Measurements from ENCODE around the gene IFTAP.
"Not testable (repeated sequence)": the region's sequence is repeated elsewhere in the genome, so short reads cannot be mapped to it uniquely, and the experiment has no call there.

Gene IFTAP

DNA sequence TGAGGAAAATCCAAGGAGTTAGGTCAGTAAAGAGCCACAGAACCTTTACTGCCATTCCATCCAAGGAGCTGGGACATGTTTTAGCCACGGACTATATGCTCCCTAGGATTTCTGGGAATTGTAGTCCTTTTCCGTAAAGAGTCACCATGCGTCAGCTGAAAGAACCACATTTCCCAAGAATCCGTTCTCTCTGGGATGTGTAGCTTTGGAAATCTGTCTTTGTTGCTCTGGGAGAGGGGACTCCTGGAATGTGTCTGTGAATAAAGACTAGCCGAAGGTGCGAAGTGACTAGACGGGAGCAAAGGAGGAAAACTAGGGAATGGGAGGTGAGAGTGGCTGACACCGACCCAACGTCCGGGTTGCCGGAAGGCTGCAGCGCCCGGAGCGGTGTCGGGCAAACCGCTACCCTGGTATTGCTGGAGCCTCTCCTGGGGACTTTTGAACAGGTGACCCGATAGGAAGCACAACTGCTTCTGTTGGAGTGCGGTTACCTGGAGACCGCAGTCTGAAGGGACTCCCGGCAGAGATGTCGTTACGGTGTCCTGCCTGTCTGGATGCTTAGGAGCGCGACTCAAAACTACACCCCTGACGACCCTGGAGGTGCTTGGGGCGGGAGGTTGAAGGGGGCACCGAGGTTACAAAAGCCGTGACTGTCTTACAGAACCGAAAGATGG lies at the start of gene IFTAP:
Gene IFTAP, plus strand, starts transcription at position 187 of the 674 bp plus-strand sequence. CDS start 15,602 bp downstream, outside the sequence.
- DNase-seq (ENCODE audit: low read depth in 1 of 2, low spot score in 1 of 2) = no peak

GRCh38 chr11:36550385-36551115 lies 43.8 kb upstream of the IFTAP start:
- no peak for DNase-seq (ENCODE audit: low read depth in 1 of 2, low spot score in 1 of 2)

GRCh38 chr11:36557390-36557789 lies 36.9 kb upstream of the IFTAP start:
- not testable (repeated sequence) for DNase-seq (ENCODE audit: low read depth in 1 of 2, low spot score in 1 of 2)

DNA sequence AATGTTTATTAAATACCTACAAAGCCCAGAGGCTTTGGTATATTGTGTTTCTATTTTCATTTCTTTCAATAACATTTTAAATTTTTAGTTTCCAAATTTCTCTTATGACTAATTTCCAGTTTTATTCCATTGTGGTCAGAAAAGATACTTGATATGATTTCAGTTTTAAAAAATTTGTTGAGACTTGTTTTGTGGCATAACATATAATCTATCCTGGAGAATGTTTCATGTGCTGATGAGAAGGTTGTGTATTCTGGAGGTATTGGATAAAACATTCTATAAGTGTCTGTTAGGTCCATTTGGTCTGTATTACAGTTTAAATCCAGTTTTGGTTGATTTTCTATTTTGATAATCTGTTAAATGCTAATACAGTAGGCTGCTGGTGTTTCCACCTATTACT lies 36.3 kb upstream of the IFTAP start:
- DNase-seq (ENCODE audit: low read depth in 1 of 2, low spot score in 1 of 2) = no peak

DNA sequence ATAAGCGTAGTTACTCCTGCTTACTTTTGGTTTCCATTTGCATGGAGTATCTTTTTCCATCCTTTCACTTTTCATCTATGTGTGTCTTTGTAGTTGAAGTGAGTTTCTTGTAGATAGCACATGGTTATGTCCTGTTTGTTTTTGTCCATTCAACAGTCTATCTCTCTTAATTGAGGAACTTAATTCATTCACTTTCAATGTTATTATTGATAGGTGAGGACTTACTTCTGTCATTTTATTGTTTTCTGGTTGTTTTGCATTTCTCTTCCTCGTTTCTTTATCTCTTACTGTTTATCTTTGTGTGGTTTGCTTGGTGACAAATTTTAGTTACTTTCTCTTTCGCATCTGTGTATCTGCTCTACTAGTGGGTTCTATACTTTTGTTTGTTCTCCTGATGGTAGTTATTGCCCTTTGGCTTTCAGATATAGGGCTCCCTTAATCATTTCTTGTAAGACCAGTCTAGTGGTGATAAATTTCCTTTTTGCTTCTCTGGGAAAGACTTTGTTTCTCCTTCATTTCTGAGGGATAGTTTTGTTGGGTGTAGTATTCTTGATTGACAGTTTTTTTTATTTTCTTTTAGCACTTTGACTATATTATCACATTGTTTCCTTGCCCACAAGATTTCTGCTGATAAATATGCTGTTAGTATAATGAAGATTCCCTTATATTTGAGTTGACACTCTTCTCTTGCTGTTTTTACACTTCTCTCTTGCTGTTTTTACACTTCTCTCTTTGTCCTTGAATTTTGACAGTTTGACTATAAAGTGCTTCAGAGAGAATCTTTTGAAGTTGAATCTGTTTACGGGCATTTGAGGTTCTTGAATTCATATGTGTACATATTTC lies 35.5 kb upstream of the IFTAP start:
- DNase-seq (ENCODE audit: low read depth in 1 of 2, low spot score in 1 of 2) = no peak

- no peak for DNase-seq (ENCODE audit: low read depth in 1 of 2, low spot score in 1 of 2)
These were observed 29.8 kb upstream of the IFTAP start for GRCh38 chr11:36564376-36565030.

DNA sequence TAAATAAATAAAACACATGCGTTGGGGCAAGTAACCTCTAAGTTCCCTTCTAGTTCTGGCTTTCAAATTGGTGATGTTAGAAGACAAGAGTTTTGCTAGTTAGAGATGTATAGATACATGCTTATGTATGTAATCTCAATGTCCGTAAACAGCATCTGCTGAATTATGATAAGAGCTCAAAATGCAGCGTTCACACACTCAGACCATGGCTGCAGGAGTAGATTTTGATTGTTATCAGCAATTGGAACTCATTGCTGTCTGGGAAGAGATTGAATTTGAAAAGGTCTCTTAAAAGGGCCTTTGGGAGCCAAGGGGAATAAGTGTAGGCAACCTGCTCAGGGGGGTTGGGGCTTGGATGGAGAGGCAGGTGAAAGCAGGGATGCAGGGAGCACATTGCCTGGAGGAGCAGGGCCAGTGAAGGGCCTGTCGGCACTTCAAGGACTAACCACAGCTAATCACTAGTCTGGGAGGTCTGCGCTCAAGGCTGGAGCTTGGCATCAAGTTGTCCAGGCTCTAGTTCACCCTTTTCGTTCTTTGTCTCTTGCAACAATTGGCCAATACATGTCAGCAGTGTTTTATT lies 29.2 kb upstream of the IFTAP start:
- DNase-seq (ENCODE audit: low read depth in 1 of 2, low spot score in 1 of 2) = no peak

GRCh38 chr11:36566407-36567053 lies 27.8 kb upstream of the IFTAP start:
- DNase-seq (ENCODE audit: low read depth in 1 of 2, low spot score in 1 of 2) = no peak

DNA sequence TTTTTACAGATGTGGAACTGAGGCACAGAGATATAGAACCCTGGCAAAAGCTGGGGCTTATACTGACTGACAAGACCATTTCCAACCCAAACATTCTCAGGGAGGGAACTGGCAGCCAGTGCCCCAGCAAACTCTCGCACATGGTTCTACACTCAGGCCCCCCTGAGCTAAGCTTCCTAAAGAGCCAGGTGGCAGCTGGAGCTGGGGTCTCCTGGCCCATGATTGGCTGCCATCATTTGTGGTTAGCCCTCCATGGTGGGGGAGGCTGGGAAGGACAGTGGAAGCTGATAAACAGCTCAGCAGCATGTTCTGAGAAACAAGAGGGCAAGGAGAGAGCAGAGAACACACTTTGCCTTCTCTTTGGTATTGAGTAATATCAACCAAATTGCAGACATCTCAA lies 26.6 kb upstream of the IFTAP start, which contains the start of gene RAG1:
Gene RAG1, plus strand, starts transcription at position 314 of the 400 bp plus-strand sequence. CDS start 5,298 bp downstream, outside the sequence.
- DNase-seq (ENCODE audit: low read depth in 1 of 2, low spot score in 1 of 2) = no peak

GRCh38 chr11:36569095-36569494 lies 25.2 kb upstream of the IFTAP start:
- DNase-seq (ENCODE audit: low read depth in 1 of 2, low spot score in 1 of 2) = no peak

- no peak for DNase-seq (ENCODE audit: low read depth in 1 of 2, low spot score in 1 of 2)
These were observed 19.8 kb upstream of the IFTAP start for GRCh38 chr11:36574486-36574885.

DNA sequence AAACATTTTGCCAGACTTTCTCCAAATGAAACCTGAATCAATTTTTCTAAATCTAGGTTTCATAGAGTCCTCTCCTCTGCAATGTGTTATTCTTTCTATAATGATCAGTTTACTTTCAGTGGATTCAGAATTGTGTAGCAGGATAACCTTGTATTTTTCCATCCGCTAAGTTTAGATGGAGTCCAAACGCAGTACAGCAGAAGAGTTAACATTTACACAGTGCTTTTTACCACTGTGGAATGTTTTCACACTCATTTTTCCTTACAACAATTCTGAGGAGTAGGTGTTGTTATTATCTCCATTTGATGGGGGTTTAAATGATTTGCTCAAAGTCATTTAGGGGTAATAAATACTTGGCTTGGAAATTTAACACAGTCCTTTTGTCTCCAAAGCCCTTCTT lies 16.9 kb upstream of the IFTAP start:
- DNase-seq (ENCODE audit: low read depth in 1 of 2, low spot score in 1 of 2) = no peak

DNA sequence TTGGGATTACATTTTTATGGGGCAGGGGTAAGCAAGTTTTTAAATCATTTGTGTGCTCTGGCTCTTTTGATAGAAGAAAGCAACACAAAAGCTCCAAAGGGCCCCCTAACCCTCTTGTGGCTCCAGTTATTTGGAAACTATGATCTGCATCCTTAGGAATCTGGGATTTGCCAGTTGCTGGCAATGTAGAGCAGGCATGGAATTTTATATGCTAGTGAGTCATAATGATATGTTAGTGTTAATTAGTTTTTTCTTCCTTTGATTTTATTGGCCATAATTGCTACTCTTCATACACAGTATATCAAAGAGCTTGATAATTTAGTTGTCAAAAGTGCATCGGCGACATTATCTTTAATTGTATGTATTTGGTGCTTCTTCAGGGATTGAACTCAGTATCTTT lies 16.4 kb upstream of the IFTAP start:
- DNase-seq (ENCODE audit: low read depth in 1 of 2, low spot score in 1 of 2) = no peak

GRCh38 chr11:36578458-36578857 lies 15.8 kb upstream of the IFTAP start:
- DNase-seq (ENCODE audit: low read depth in 1 of 2, low spot score in 1 of 2) = no peak

GRCh38 chr11:36581536-36581935 lies 12.8 kb upstream of the IFTAP start:
- no peak for DNase-seq (ENCODE audit: low read depth in 1 of 2, low spot score in 1 of 2)

GRCh38 chr11:36583667-36584066 lies 10.6 kb upstream of the IFTAP start:
- DNase-seq (ENCODE audit: low read depth in 1 of 2, low spot score in 1 of 2) = no peak

DNA sequence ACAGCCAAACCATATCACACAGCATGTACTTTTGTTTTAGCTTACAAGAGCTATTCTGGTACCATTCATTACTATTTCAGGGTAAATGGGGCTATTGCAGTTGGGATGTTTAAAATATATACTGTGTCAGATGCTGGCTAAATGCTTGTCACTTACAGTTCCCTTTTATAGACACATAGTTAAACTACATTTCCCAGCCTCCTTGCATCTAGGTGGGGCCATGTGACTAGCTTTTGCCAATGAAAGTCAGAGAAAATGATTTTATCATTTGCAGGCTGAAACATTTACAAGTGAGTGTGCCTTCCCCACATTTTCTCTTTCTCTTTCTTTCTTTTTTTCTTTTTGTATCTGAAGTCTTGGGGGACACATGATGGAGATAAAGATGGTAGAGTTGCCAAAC lies 7.8 kb upstream of the IFTAP start:
- no peak for DNase-seq (ENCODE audit: low read depth in 1 of 2, low spot score in 1 of 2)

GRCh38 chr11:36588099-36588498 lies 6.2 kb upstream of the IFTAP start:
- DNase-seq (ENCODE audit: low read depth in 1 of 2, low spot score in 1 of 2) = no peak

- no peak for DNase-seq (ENCODE audit: low read depth in 1 of 2, low spot score in 1 of 2)
These were observed 3.8 kb upstream of the IFTAP start for GRCh38 chr11:36590513-36590912.

- no peak for DNase-seq (ENCODE audit: low read depth in 1 of 2, low spot score in 1 of 2)
These were observed 2.9 kb upstream of the IFTAP start for GRCh38 chr11:36591433-36591832.
